Endodermal cell (in vitro differentiated cells): ENCODE data around the gene DNAJC1. TPM values are rescaled to one million over a fixed set of nuclear protein-coding genes. Genes with fewer than 3 reads are reported as not detected.

Source experiments
- DNase-seq: peaks from one replicate; pipeline ENCODE4 v3.0.0-alpha.2; 2017
- H3K27ac ChIP-seq: 2 replicates; pipeline ENCODE4 v1.5.1; 2013; ENCODE audit warnings: mild to moderate bottlenecking, low read depth, low read length, moderate library complexity
- H3K27me3 ChIP-seq: 2 replicates; pipeline ENCODE4 v1.6.1; 2013; ENCODE audit warnings: mild to moderate bottlenecking, low read length, moderate library complexity; ENCODE audit not compliant: insufficient read depth, control insufficient read depth, poor library complexity, severe bottlenecking
- H3K36me3 ChIP-seq: 2 replicates; pipeline ENCODE4 v1.7.0; 2013; ENCODE audit warnings: mild to moderate bottlenecking, low read length, moderate library complexity; ENCODE audit not compliant: control insufficient read depth, insufficient read depth
- H3K4me1 ChIP-seq: one replicate; pipeline ENCODE4 v1.7.0; 2013; ENCODE audit warnings: low read length; ENCODE audit not compliant: control insufficient read depth, insufficient read depth
- H3K4me3 ChIP-seq: 2 replicates; pipeline ENCODE4 v1.5.1; 2013; ENCODE audit warnings: mild to moderate bottlenecking, low read length, moderate library complexity
- H3K9ac ChIP-seq: 2 replicates; pipeline ENCODE4 v1.6.1; 2013; ENCODE audit warnings: mild to moderate bottlenecking, low read length, moderate library complexity; ENCODE audit not compliant: poor library complexity, severe bottlenecking; ENCODE audit errors: extremely low read depth
- H3K9me3 ChIP-seq: 2 replicates; pipeline ENCODE4 v1.6.1; 2013; ENCODE audit warnings: mild to moderate bottlenecking, low read length, moderate library complexity; ENCODE audit not compliant: control insufficient read depth
- H3K27ac Mint-ChIP-seq: 2 replicates; pipeline ENCODE4 v1.8.0; 2020; ENCODE audit warnings: mixed read lengths
- H3K27me3 Mint-ChIP-seq: 2 replicates; pipeline ENCODE4 v1.8.0; 2021; ENCODE audit warnings: mild to moderate bottlenecking, mixed read lengths; ENCODE audit not compliant: insufficient read depth
- H3K36me3 Mint-ChIP-seq: 2 replicates; pipeline ENCODE4 v1.8.0; 2020; ENCODE audit warnings: low read depth, mixed read lengths
- H3K4me1 Mint-ChIP-seq: 2 replicates; pipeline ENCODE4 v1.8.0; 2020; ENCODE audit warnings: mixed read lengths
- H3K4me3 Mint-ChIP-seq: 2 replicates; pipeline ENCODE4 v1.8.0; 2020; ENCODE audit warnings: mild to moderate bottlenecking, moderate library complexity, mixed read lengths
- H3K9me3 Mint-ChIP-seq: 2 replicates; pipeline ENCODE4 v1.8.0; 2020; ENCODE audit warnings: mild to moderate bottlenecking, mixed read lengths
- WGBS, 2 experiments: methylation state at CpG; one replicate each; pipeline versions ENCODE4 v1.1.5 to v1.1.7; 2013; ENCODE audit warnings: missing lambda C conversion rate in 2 of 2, mixed read lengths in 1 of 2; ENCODE audit not compliant: insufficient coverage in 1 of 2, insufficient read length in 1 of 2; 5-methylcytosine and 5-hydroxymethylcytosine counted together
- total RNA-seq, 2 donors: library from RNA; stranded (reverse); fragmentation: NEBNext Ultra II Directional in 1 of 2; extraction: Animal tissue kit (Norgen Biotek cat#: 25700) in 1 of 2; gene quantifications; 2 replicates in 1 of 2; 3 replicates in 1 of 2; pipeline ENCODE4 v1.2.1, GENCODE V29; 2021
- TF ChIP-seq, protein P1 (sequence below): fragments of 200-600 bp; sonication (generic); conservative IDR thresholded peaks from 2 replicates; pipeline ENCODE4 v1.5.0; 2021; ENCODE audit warnings: antibody characterized with exemption, mild to moderate bottlenecking

Gene DNAJC1
- total RNA-seq, 2 donors from 2014 or later: 23.5 to 30.4 TPM

GRCh38 chr10:21754410-21755011, 249.0 kb downstream of the DNAJC1 start:
- no peaks in the 10 kb centered on the region for H3K9me3 Mint-ChIP-seq
- no peak overlapping the region for H3K9ac ChIP-seq
- peak; percentile 52 for DNase-seq
- H3K9me3 ChIP-seq: no peaks in the 10 kb centered on the region
- peaks cover 22% of the 10 kb centered on the region for H3K27me3 ChIP-seq
- peaks cover 43% of the 10 kb centered on the region for H3K27me3 Mint-ChIP-seq
- H3K27ac ChIP-seq: no peak overlapping the region
- WGBS, 2 experiments: 89 to 96% methylated on average over 6 to 10 of the region's 10 CpGs
- H3K36me3 Mint-ChIP-seq: peaks cover 12% of the 10 kb centered on the region
- H3K36me3 ChIP-seq: peaks cover 15% of the 10 kb centered on the region
- TF ChIP-seq, protein P1, sequence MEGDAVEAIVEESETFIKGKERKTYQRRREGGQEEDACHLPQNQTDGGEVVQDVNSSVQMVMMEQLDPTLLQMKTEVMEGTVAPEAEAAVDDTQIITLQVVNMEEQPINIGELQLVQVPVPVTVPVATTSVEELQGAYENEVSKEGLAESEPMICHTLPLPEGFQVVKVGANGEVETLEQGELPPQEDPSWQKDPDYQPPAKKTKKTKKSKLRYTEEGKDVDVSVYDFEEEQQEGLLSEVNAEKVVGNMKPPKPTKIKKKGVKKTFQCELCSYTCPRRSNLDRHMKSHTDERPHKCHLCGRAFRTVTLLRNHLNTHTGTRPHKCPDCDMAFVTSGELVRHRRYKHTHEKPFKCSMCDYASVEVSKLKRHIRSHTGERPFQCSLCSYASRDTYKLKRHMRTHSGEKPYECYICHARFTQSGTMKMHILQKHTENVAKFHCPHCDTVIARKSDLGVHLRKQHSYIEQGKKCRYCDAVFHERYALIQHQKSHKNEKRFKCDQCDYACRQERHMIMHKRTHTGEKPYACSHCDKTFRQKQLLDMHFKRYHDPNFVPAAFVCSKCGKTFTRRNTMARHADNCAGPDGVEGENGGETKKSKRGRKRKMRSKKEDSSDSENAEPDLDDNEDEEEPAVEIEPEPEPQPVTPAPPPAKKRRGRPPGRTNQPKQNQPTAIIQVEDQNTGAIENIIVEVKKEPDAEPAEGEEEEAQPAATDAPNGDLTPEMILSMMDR: no peak
- peaks cover 19% of the 10 kb centered on the region for H3K4me1 ChIP-seq
- no peak overlapping the region for H3K27ac Mint-ChIP-seq
- no peak overlapping the region for H3K4me3 Mint-ChIP-seq
- no peak overlapping the region for H3K4me3 ChIP-seq
- H3K4me1 Mint-ChIP-seq: peaks cover 53% of the 10 kb centered on the region

- Mint-ChIP-seq H3K9me3 (no peaks in the 10 kb centered on the region), H3K27ac (no peak overlapping the region), H3K27me3 (peaks cover 49% of the 10 kb centered on the region), H3K4me1 (peaks cover 61% of the 10 kb centered on the region), H3K4me3 (no peak overlapping the region), H3K36me3 (peaks cover 11% of the 10 kb centered on the region)
- DNase-seq: no peak
- Histone ChIP-seq H3K27me3 (peaks cover 22% of the 10 kb centered on the region), H3K36me3 (peaks cover 14% of the 10 kb centered on the region), H3K4me3 (no peak overlapping the region), H3K9me3 (no peaks in the 10 kb centered on the region), H3K9ac (no peak overlapping the region), H3K4me1 (peaks cover 19% of the 10 kb centered on the region), H3K27ac (no peak overlapping the region)
- TF ChIP-seq, protein P1: no peak
- WGBS, 2 experiments: 93 to 98% methylated on average over 6 to 18 of the region's 18 CpGs
Measured at GRCh38 chr10:21753497-21754270, 249.8 kb downstream of the DNAJC1 start.

- H3K36me3 Mint-ChIP-seq: peaks cover 16% of the 10 kb centered on the region
- peak overlapping the region; percentile 59 for H3K27ac Mint-ChIP-seq
- WGBS, 2 experiments: 22 to 45% methylated on average over 10 to 25 of the region's 26 CpGs
- Histone ChIP-seq H3K9ac (no peak overlapping the region), H3K4me1 (peaks cover 2% of the 10 kb centered on the region), H3K4me3 (no peak overlapping the region), H3K9me3 (no peaks in the 10 kb centered on the region), H3K27ac (no peak overlapping the region), H3K27me3 (peaks cover 22% of the 10 kb centered on the region), H3K36me3 (peaks cover 16% of the 10 kb centered on the region)
- TF ChIP-seq, protein P1: no peak
- H3K9me3 Mint-ChIP-seq: no peaks in the 10 kb centered on the region
- H3K4me3 Mint-ChIP-seq: peak overlapping the region; percentile 19
- peaks cover 51% of the 10 kb centered on the region for H3K27me3 Mint-ChIP-seq
- H3K4me1 Mint-ChIP-seq: peaks cover 43% of the 10 kb centered on the region
- DNase-seq: peak; percentile 90
Measured at GRCh38 chr10:21751341-21752310, 251.9 kb downstream of the DNAJC1 start.
